Hepatocyte (in vitro differentiated cells): Measurements from ENCODE around the gene RAB11FIP4. TPM values are rescaled to one million over a fixed set of nuclear protein-coding genes. Genes with fewer than 3 reads are reported as not detected.

ENCODE experiments used
- DNase-seq: peaks from one replicate; pipeline ENCODE4 v3.0.0-alpha.2; 2016; ENCODE audit warnings: low spot score
- H2AFZ ChIP-seq: fragments of 200-600 bp; sonication (generic); 2 replicates; pipeline ENCODE4 v1.6.0; 2016; ENCODE audit warnings: antibody characterized with exemption, mild to moderate bottlenecking
- H3K27ac ChIP-seq: fragments of 200-600 bp; sonication (generic); 2 replicates; pipeline ENCODE4 v1.5.1; 2016; ENCODE audit warnings: mild to moderate bottlenecking
- H3K27me3 ChIP-seq: fragments of 200-600 bp; sonication (generic); 2 replicates; pipeline ENCODE4 v1.6.1; 2016
- H3K36me3 ChIP-seq: fragments of 200-600 bp; sonication (generic); replicated peaks from 2 replicates; pipeline ENCODE4 v1.5.1; 2016; ENCODE audit warnings: low read depth; ENCODE audit not compliant: insufficient read depth
- H3K4me1 ChIP-seq: fragments of 200-600 bp; sonication (generic); 2 replicates; pipeline ENCODE4 v1.5.1; 2016; ENCODE audit warnings: mild to moderate bottlenecking, moderate library complexity; ENCODE audit not compliant: insufficient read depth
- H3K4me2 ChIP-seq: fragments of 200-600 bp; sonication (generic); 2 replicates; pipeline ENCODE4 v1.6.0; 2016
- H3K4me3 ChIP-seq: fragments of 200-600 bp; sonication (generic); 2 replicates; pipeline ENCODE4 v1.5.1; 2016; ENCODE audit warnings: mild to moderate bottlenecking
- H3K79me2 ChIP-seq: fragments of 200-600 bp; sonication (generic); 2 replicates; pipeline ENCODE4 v1.6.0; 2017; ENCODE audit warnings: mild to moderate bottlenecking
- H3K9me2 ChIP-seq: fragments of 200-600 bp; sonication (generic); replicated peaks from 2 replicates; pipeline ENCODE4 v1.6.0; 2017; ENCODE audit warnings: mild to moderate bottlenecking; ENCODE audit not compliant: insufficient read depth
- H3K9me3 ChIP-seq: fragments of 200-600 bp; sonication (generic); 2 replicates; pipeline ENCODE4 v1.5.1; 2016; ENCODE audit warnings: low read depth, mild to moderate bottlenecking
- H4K20me1 ChIP-seq: fragments of 200-600 bp; sonication (generic); 2 replicates; pipeline ENCODE4 v1.6.0; 2016; ENCODE audit warnings: mild to moderate bottlenecking; ENCODE audit not compliant: insufficient read depth, poor library complexity, severe bottlenecking
- CTCF ChIP-seq: fragments of 200-600 bp; sonication (generic); IDR thresholded peaks from 2 replicates; pipeline ENCODE4 v1.5.1; 2016; ENCODE audit warnings: antibody characterized with exemption, mild to moderate bottlenecking; ENCODE audit not compliant: poor library complexity
- EZH2 ChIP-seq: fragments of 200-600 bp; sonication (generic); IDR thresholded peaks from 2 replicates; pipeline ENCODE4 v1.6.1; 2016; ENCODE audit warnings: antibody characterized with exemption, mild to moderate bottlenecking, borderline replicate concordance
- EZH2phosphoT487 ChIP-seq: fragments of 200-600 bp; sonication (generic); IDR thresholded peaks from one replicate; pipeline ENCODE4 v1.6.1; 2018; ENCODE audit warnings: antibody characterized with exemption, mild to moderate bottlenecking, low read depth, moderate library complexity; ENCODE audit not compliant: unreplicated experiment, severe bottlenecking
- WGBS: methylation state at CpG from one replicate; pipeline ENCODE4 v1.1.6; 2016; ENCODE audit warnings: low lambda C conversion rate; ENCODE audit errors: missing lambda C conversion rate; 5-methylcytosine and 5-hydroxymethylcytosine counted together
- polyA plus RNA-seq: library from polyadenylated mRNA; unstranded; fragments of >200 nt; fragmentation: Nextera tagmentation; extraction: Ambion mirVana; gene quantifications from 2 replicates; pipeline ENCODE4 v1.2.1, GENCODE V29; 2016
- total RNA-seq: library from RNA; depleted of rRNA; stranded (reverse); fragments of >200 nt; gene quantifications from 2 replicates; pipeline ENCODE4 v1.2.3, GENCODE V29; 2014

The RAB11FIP4 gene
- total and polyA plus RNA-seq, 2 experiments from 2014 or later = 25.8 to 35.6 TPM

DNA sequence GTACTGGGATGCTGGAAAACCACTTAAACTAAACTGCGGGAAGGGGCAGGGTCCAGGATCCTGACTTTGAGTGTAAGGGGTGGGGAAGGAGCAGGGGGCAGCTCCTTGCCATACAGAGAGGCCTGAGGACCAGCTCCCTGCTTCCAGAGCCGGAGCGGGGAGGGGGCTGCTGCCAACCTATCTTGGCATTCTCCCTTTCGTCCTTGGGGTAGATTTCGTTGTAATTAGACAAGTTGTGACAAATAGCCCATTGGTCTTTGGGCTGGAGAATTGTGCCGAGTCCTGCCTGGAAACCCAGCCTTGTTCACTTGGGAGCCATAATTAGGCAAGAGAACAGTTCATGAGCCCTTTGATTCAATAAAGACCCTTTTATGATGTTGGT is 175.5 kb downstream of the RAB11FIP4 start:
- no peaks in the 10 kb centered on the region for H3K27me3 ChIP-seq
- H3K27ac ChIP-seq = no peak overlapping the region
- peaks cover 16% of the 10 kb centered on the region for H3K4me1 ChIP-seq
- peaks cover 84% of the 10 kb centered on the region for H3K79me2 ChIP-seq
- no peaks in the 10 kb centered on the region for H3K9me3 ChIP-seq
- no peak overlapping the region for H2AFZ ChIP-seq
- 99% methylated on average over 6 of the region's 6 CpGs for WGBS
- H4K20me1 ChIP-seq = peaks cover 5% of the 10 kb centered on the region
- no peak for DNase-seq
- TF ChIP-seq EZH2 (no peak), CTCF (no peak), EZH2phosphoT487 (no peak)
- no peaks in the 10 kb centered on the region for H3K9me2 ChIP-seq
- H3K4me2 ChIP-seq = no peak overlapping the region
- H3K36me3 ChIP-seq = no peaks in the 10 kb centered on the region
- H3K4me3 ChIP-seq = no peak overlapping the region

DNA sequence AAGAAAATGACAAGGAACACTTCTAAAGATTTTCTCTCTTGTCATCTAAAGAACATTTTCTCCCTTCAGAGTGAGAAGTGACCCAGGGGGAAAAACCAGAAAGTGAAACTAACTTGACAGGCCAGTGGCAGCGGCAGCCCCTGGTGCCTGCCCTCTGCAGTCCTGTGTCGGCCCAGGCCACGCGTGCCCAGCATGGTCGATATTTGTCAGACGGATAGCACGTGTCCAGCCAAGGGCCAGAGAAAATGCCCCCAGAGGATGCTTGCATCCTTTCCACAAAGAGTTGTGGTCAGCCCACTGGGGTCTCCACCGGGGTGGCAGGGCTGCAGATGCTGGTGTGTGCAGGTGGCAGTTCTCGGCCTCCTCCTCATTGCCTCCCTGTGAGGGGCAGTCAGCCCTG is 176.6 kb downstream of the RAB11FIP4 start:
- no peak overlapping the region for H3K4me3 ChIP-seq
- H3K36me3 ChIP-seq = no peaks in the 10 kb centered on the region
- no peaks in the 10 kb centered on the region for H3K9me3 ChIP-seq
- DNase-seq = no peak
- 95% methylated on average over 9 of the region's 9 CpGs for WGBS
- H3K4me2 ChIP-seq = no peak overlapping the region
- peaks cover 5% of the 10 kb centered on the region for H4K20me1 ChIP-seq
- H3K27ac ChIP-seq = peak overlapping the region; percentile 9
- peaks cover 5% of the 10 kb centered on the region for H3K4me1 ChIP-seq
- no peaks in the 10 kb centered on the region for H3K9me2 ChIP-seq
- TF ChIP-seq EZH2 (no peak), EZH2phosphoT487 (no peak), CTCF (no peak)
- H3K27me3 ChIP-seq = no peaks in the 10 kb centered on the region
- no peak overlapping the region for H2AFZ ChIP-seq
- H3K79me2 ChIP-seq = peaks cover 87% of the 10 kb centered on the region

DNA sequence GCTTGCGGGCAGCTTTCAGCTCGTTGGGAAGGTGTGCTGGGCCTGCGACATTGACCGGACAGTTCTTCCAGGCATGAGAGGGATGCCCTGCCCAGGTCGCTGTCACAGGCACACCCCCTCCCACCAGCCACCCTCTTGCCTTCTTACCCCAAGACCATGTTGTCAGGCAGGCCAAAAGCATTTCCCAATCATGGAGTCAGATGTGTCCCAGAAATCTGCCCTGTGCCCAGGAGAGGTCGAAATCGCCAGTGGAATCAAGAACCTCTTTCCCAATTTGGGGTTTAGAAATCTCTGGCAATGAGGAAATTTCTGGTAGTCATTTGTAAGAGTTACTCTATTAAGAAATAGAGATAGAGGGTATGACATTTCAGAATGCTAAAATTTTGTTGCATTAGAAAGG is 177.1 kb downstream of the RAB11FIP4 start:
- H2AFZ ChIP-seq = no peak overlapping the region
- H3K9me3 ChIP-seq = no peaks in the 10 kb centered on the region
- no peaks in the 10 kb centered on the region for H3K36me3 ChIP-seq
- peaks cover 5% of the 10 kb centered on the region for H4K20me1 ChIP-seq
- no peaks in the 10 kb centered on the region for H3K9me2 ChIP-seq
- H3K4me2 ChIP-seq = no peak overlapping the region
- H3K4me1 ChIP-seq = peaks cover 4% of the 10 kb centered on the region
- no peak overlapping the region for H3K27ac ChIP-seq
- peaks cover 85% of the 10 kb centered on the region for H3K79me2 ChIP-seq
- TF ChIP-seq EZH2phosphoT487 (no peak), EZH2 (no peak), CTCF (no peak)
- H3K27me3 ChIP-seq = no peaks in the 10 kb centered on the region
- DNase-seq = no peak
- 92% methylated on average over 7 of the region's 7 CpGs for WGBS
- H3K4me3 ChIP-seq = no peak overlapping the region

DNA sequence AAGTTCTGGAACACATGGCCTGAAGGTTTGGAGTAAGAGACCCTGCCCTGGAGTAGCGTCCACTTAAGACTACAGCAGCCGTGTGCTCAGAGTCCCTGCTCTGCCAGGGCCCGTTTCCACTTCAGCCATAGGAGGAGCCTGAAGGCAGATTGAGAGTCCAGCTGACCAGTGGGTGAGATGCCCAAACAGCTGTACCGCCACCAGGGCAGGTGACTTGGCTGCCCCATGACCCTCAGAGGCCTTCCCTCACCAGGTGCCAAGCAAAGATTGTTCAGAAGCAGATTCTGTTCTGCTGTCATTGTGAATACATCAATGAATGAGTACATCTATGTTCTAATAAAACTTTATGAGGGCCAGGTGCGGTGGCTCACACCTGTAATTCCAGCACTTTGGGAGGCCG is 178.8 kb downstream of the RAB11FIP4 start:
- peaks cover 4% of the 10 kb centered on the region for H4K20me1 ChIP-seq
- DNase-seq = no peak
- WGBS = 92% methylated on average over 6 of the region's 6 CpGs
- no peaks in the 10 kb centered on the region for H3K9me3 ChIP-seq
- no peaks in the 10 kb centered on the region for H3K36me3 ChIP-seq
- no peak for TF ChIP-seq EZH2
- no peak for TF ChIP-seq EZH2phosphoT487
- no peak for TF ChIP-seq CTCF
- H3K4me1 ChIP-seq = peaks cover 4% of the 10 kb centered on the region
- H3K27me3 ChIP-seq = no peaks in the 10 kb centered on the region
- peaks cover 82% of the 10 kb centered on the region for H3K79me2 ChIP-seq
- H3K9me2 ChIP-seq = no peaks in the 10 kb centered on the region
- no peak overlapping the region for H2AFZ ChIP-seq
- peak overlapping the region; percentile 69 for H3K27ac ChIP-seq
- no peak overlapping the region for H3K4me3 ChIP-seq
- H3K4me2 ChIP-seq = no peak overlapping the region
